Measurements from ENCODE around the gene DDX41.

The DDX41 gene

GRCh38 chr5:177497292-177498012 lies 19.3 kb downstream of the DDX41 start, which contains the start of gene PDLIM7:
Gene PDLIM7, minus strand, starts transcription at chr5:177497604. Its CDS starts 1,092 bp downstream, at chr5:177496512.
- peak within 1 kb of the TSS; percentile 62 for H3K4me3 ChIP-seq (replicated peaks; ENCODE audit: low read depth, low read length)
- peak; percentile 98 for DNase-seq (ENCODE audit: extremely low read depth, insufficient read length)
- no peak for TF ChIP-seq CTCF (IDR thresholded peaks at IDR 0.05; ENCODE audit: insufficient read depth, low read length, poor library complexity, severe bottlenecking)
- H3K27me3 ChIP-seq (replicated peaks; ENCODE audit: control insufficient read depth, insufficient read depth, low read length), result peaks cover 2% of the 10 kb centered on the region
- no peaks in the 10 kb centered on the region for H3K36me3 ChIP-seq (ENCODE audit: control insufficient read depth, insufficient read depth, low read length)

- H3K27me3 ChIP-seq (replicated peaks; ENCODE audit: control insufficient read depth, insufficient read depth, low read length), result peaks cover 2% of the 10 kb centered on the region
- H3K36me3 ChIP-seq (ENCODE audit: control insufficient read depth, insufficient read depth, low read length), result no peaks in the 10 kb centered on the region; the same call in 1 of the 2 replicates
- TF ChIP-seq CTCF (IDR thresholded peaks at IDR 0.05; ENCODE audit: insufficient read depth, low read length, poor library complexity, severe bottlenecking), result no peak
- no peak for DNase-seq (ENCODE audit: extremely low read depth, insufficient read length)
- H3K4me3 ChIP-seq (replicated peaks; ENCODE audit: low read depth, low read length), result peak overlapping the region; percentile 56
Observed at GRCh38 chr5:177496727-177497291, 20.0 kb downstream of the DDX41 start.

- no peak for DNase-seq (ENCODE audit: extremely low read depth, insufficient read length)
- Histone ChIP-seq H3K27me3 (replicated peaks; ENCODE audit: control insufficient read depth, insufficient read depth, low read length) (peaks cover 2% of the 10 kb centered on the region), H3K36me3 (ENCODE audit: control insufficient read depth, insufficient read depth, low read length) (no peaks in the 10 kb centered on the region; the same call in 1 of the 2 replicates), H3K4me3 (replicated peaks; ENCODE audit: low read depth, low read length) (peak overlapping the region; percentile 56)
- TF ChIP-seq CTCF (IDR thresholded peaks at IDR 0.05; ENCODE audit: insufficient read depth, low read length, poor library complexity, severe bottlenecking), result peak; percentile 30
Observed at GRCh38 chr5:177496070-177496726, 20.6 kb downstream of the DDX41 start.

GRCh38 chr5:177495243-177496060 lies 21.3 kb downstream of the DDX41 start:
- H3K4me3 ChIP-seq (replicated peaks; ENCODE audit: low read depth, low read length), result no peak overlapping the region
- TF ChIP-seq CTCF (IDR thresholded peaks at IDR 0.05; ENCODE audit: insufficient read depth, low read length, poor library complexity, severe bottlenecking), result no peak

GRCh38 chr5:177494346-177495195 lies 22.2 kb downstream of the DDX41 start:
- no peak for DNase-seq (ENCODE audit: extremely low read depth, insufficient read length)
- peak; percentile 17 for TF ChIP-seq CTCF (IDR thresholded peaks at IDR 0.05; ENCODE audit: insufficient read depth, low read length, poor library complexity, severe bottlenecking)
- Histone ChIP-seq H3K36me3 (ENCODE audit: control insufficient read depth, insufficient read depth, low read length) (no peaks in the 10 kb centered on the region; the same call in 1 of the 2 replicates), H3K4me3 (replicated peaks; ENCODE audit: low read depth, low read length) (no peak overlapping the region), H3K27me3 (replicated peaks; ENCODE audit: control insufficient read depth, insufficient read depth, low read length) (peaks cover 2% of the 10 kb centered on the region)

More at GRCh38 chr5:177495243-177496060, 21.3 kb downstream of the DDX41 start:
- Histone ChIP-seq H3K27me3 (replicated peaks; ENCODE audit: control insufficient read depth, insufficient read depth, low read length) (peaks cover 2% of the 10 kb centered on the region), H3K36me3 (ENCODE audit: control insufficient read depth, insufficient read depth, low read length) (no peaks in the 10 kb centered on the region; the same call in 1 of the 2 replicates)
- DNase-seq (ENCODE audit: extremely low read depth, insufficient read length), result no peak
